Measurements from ENCODE around the gene UBAP2.

- TF ChIP-seq, protein P1, sequence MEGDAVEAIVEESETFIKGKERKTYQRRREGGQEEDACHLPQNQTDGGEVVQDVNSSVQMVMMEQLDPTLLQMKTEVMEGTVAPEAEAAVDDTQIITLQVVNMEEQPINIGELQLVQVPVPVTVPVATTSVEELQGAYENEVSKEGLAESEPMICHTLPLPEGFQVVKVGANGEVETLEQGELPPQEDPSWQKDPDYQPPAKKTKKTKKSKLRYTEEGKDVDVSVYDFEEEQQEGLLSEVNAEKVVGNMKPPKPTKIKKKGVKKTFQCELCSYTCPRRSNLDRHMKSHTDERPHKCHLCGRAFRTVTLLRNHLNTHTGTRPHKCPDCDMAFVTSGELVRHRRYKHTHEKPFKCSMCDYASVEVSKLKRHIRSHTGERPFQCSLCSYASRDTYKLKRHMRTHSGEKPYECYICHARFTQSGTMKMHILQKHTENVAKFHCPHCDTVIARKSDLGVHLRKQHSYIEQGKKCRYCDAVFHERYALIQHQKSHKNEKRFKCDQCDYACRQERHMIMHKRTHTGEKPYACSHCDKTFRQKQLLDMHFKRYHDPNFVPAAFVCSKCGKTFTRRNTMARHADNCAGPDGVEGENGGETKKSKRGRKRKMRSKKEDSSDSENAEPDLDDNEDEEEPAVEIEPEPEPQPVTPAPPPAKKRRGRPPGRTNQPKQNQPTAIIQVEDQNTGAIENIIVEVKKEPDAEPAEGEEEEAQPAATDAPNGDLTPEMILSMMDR (IDR thresholded peaks at IDR 0.05; ENCODE audit: low read depth, low read length, poor library complexity, severe bottlenecking): no peak
- no peak for TF ChIP-seq EZH2phosphoT487 (IDR thresholded peaks at IDR 0.05; ENCODE audit: borderline replicate concordance, low read length)
Observed at GRCh38 chr9:34036625-34037024, 12.1 kb downstream of the UBAP2 start.
